CD4-positive, alpha-beta T cell treated with Interleukin-17A for 1 hour (primary cell): ENCODE measurements around the gene CCR7.
"Not testable (repeated sequence)": the region's sequence is repeated elsewhere in the genome, so short reads cannot be mapped to it uniquely, and the experiment has no call there.

Source experiments
- DNase-seq: peaks from one replicate; pipeline ENCODE4 v3.0.0-alpha.2; 2020

The CCR7 gene

DNA sequence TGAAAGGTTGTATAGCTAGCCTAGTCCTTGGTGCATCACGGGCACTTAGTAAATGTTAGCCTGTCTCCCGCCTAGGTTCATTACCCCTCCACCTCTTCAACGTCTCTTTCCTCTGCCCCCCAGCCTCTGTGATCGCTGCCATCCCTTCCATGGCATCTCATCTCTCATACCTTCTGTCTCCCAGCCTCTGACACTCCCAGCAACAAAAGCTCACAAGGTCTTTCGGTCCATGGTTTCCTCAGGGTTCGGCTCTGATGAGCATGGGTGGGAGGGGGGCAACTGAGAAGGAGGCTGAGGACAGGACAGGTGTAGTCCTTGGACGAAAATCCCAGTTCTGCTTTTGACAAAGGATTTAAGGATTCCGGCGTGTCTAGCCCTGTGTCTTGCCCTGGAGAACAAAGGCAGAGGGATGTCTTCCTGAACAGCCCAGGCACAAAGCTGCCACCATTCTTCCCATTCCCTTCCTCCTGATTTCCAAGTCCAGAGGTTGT lies 16.7 kb downstream of the CCR7 start:
- no peak for DNase-seq

DNA sequence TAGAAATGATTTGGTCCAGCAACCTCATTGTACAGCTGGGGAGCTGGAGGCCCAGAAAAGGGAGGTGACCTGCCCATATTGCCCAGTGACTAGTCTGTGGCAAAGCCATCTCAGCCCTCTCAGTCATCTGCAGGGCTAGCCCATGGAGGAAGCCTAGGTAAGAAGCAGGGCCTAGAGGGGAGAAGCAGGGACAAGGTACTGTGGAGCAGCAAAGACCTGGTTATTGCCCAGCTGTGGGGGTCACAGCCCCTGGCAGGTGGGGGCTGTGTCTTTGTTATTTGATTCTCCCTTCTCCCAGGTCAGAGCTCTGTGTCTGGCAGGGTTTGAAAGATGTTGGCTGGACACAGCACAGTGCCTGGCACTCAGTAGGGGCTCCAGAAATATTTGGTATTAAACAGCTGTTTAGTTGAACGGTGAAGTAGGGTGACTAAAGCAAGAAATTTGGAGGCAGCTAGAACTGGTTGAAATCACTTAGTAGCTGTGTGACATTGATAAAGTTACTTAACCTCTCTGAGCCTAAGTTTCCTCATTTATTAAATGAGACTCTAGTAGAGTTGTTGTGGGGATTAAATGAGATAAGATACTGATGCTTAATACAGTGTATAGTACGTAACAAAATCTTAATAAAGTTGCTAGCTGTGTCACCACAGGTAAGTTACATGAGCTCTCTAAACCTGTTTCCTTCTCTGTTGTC lies 17.3 kb downstream of the CCR7 start:
- DNase-seq: no peak

DNA sequence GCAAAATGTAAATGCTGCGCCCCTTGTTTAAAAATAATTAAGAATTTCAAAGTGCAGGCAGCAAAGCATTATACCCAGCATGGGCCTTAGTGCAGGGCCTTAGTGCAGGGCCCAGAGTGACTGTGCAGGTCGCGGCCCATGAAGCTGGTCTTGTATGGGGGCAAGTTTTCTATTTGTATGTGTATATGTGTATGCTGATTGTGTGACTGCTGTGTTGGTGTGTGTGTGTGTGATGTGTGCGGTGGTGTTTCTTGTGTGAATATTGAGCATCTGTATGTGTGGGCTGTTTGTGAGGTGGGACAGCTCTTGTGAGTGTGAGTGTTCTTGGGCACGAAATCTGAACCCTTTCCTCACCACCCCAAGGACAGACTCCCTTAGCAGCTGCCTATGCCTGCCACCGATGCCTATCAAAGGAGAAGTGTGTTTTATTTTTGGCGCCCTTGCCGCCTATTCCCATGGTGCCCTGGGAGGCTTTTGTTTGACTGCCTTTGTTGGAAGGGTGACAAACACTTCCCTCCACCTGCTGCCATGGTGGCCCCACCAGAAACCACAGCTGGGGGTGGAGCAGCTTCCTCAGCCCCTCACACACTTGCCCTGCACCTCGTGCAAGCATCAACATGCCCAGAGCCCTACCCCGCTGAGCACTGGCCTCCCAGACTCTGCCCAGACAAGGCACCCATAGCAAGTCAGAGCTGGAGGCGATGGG lies 18.0 kb downstream of the CCR7 start:
- peak; percentile 72 for DNase-seq

DNA sequence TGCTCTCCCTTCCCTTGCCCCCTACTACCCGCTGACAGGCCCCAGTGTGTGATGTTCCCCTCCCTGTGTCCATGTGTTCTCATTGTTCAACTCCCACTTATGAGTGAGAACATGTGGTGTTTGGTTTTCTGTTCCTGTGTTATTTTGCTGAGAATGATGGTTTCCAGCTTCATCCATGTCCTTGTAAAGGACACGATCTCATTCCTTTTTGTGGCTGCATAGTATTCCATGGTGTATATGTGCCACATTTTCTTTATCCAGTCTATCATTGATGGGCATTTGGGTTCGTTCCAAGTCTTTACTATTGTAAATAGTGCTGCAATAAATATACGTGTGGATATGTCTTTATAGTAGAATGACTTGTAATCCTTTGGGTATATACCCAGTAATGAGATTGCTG lies 18.8 kb downstream of the CCR7 start:
- DNase-seq: not testable (repeated sequence)

DNA sequence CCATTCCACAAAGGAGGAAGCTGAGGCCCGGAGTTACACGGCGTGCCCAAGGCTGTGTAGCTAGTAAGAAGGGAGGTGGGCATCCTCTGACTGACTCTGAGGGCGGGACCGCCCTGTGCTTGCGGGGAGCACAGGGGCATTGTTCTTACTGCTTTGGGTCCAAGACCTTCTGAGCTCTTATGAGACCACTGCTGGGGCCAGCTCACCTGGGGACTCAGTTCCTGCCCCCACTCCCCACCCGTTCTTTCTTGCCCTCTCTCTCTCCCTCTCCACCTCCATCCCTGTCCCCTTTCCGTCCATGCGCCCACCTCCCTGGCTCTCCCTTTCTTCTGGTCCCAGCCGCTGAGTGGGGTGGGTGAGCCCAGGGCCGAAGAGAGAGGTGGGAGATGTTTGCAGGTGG lies 19.6 kb downstream of the CCR7 start:
- no peak for DNase-seq

DNA sequence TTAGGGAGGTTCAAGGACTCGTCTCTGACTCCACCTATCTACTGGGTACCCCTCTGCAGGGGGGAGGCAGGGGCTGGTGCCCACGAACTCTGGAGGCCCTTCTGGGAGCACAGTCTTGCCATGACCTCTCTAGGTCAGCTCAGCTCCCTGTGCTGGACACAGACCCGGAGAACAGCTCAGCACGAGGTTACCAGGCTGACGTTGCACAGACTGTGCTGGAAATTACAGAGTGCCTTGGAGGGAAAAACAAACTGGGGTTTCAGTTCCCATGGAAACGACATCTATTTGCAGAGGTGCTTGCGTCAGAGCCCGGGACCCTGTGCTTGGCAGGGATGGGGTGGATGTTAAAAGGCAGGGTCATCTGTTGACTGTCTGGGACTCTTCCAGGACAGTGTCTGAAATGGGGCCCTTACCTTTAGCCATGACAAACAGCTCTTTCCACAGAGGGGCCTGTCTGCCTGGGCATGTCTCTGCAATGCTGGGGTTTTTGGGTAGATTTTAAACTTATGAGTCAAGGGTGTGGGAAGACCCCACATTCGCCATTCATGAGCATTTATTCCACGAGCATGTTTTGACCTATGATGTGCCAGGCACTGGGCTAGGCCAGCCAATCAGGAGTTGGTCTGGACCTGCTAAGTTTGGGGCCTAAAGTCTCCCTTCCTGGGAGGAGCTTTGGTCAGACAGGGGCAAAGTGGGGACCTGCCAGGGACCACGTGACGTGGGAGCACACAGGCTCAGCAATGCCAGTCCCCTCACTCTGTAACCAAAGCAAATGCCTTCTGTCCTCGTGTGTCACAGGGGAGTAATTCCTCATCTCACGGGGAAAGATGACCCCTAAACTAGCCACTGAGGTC lies 22.5 kb downstream of the CCR7 start:
- peak; percentile 66 for DNase-seq

DNA sequence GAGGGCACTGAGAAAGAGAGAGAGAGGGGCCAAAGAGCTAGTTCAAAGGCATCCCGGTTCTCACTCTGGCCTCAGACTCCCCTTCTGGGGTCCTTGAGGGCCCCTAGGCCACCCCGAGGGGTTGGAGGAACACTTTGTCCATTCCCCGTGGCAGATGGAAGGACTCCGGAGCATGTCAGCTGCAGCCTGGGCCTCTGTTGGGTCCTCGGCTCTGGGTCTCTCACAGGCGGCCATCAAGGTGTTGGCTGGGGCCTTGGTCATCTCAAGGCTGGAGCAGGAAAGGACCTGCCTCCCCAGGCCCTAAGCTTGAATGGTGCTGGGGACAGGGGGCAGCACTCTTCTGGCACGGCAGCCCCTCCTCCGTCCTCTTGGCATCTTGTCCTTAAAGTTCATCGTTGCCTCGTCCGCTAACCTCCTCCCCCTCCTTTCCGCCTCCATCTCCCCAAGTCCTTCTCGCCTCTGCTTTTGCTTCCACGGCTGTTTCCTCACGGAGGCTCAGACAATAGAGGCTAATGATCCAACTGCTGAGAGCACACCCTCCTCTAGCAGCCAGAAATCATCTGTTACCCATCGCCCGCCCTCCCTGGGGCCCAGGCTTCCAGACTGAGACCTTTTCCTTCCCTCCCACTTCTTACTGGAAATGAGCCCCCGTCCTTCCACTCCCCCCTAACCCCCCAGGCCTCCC lies 23.3 kb downstream of the CCR7 start:
- no peak for DNase-seq

DNA sequence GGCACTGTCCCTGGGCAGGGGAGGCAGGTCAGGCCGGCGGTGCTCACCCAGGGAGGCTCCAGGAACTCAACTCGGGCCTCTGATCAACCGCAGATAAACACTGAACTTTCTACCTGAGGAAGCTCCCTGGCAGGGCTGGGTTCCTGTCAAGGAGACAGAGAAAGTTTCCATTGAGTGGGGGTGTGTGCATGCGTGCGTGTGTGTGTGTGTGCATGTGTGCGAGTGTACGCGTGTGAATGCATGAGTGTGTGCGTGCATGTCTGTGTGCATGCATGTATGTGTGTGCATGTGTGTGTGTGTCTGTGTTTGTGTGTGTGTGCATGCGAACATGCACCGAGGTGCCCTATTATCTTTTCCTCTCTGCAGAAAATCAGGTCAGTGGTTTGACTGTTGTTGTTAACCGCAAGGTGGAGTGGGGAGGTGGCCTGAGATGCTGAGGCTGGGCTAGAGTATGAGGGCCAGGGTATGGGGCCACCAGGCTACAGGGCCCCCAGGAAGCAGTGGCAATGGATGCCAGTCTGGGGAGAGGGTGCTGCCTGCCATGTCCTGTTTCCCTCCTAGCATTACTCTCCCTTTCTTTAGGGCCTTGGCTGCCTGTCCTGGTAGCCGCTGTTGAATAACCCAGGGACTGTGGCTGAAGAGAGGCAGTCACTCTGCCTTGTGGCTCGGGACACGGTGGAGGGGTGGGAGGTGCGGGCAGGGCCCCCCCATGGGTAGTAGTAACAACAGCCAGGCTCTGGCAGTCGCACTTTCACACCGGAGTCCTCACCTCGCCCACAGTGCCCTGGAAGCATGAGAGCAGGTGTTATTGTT lies 24.0 kb downstream of the CCR7 start:
- peak; percentile 85 for DNase-seq

DNA sequence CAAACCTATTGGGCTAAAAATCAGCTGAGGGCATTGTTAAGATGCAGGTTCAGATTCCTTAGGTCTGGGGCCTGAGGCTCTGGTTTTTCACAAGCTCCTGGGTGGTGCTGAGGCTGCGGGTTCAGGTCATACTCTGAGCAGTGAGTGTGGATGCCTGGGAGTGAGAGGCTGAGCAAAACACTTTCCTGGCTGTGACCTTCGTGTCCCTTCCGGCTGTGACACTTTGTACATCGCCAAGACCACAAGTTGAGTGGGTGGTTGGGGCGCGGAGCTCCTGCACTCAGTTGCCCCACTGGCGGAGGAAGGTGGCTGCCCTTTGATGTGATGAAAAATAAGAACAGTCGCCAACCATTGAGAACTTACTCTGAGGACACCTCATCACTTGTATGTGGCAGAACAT lies 24.8 kb downstream of the CCR7 start:
- DNase-seq: peak; percentile 71

DNA sequence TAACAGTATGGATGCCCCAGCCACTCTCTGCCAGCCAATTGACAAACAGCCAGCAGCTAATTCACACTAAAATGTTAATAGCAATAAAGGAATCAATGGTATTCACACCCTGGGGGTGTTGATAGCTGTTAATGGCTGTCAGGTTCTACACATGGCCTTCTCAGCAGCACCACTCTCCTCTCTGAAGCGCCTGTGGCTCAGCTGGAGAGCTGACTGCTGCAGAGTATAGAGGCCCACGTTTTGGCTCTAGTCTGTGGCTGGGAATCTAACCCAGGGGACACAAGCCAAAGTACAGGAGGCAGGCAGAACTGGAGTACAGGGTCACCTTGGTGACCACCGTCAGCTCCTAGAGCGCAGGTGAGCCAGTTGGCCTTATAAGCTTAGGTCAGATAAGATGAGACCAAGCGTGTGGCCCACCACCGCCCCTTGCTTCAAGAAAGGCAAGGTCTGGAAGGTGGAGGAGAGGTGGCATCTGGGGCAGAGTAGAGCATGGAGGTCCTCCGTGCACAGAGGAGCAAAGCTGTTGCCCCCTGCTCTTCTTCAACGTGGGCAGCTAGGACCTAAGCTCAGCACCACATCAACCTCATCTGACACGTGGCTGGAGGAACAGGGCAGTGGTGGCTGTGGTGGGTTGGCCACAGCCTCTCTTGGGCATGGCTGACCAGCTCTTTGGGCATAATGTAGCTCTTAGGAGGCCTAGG lies 25.4 kb downstream of the CCR7 start:
- DNase-seq: no peak

DNA sequence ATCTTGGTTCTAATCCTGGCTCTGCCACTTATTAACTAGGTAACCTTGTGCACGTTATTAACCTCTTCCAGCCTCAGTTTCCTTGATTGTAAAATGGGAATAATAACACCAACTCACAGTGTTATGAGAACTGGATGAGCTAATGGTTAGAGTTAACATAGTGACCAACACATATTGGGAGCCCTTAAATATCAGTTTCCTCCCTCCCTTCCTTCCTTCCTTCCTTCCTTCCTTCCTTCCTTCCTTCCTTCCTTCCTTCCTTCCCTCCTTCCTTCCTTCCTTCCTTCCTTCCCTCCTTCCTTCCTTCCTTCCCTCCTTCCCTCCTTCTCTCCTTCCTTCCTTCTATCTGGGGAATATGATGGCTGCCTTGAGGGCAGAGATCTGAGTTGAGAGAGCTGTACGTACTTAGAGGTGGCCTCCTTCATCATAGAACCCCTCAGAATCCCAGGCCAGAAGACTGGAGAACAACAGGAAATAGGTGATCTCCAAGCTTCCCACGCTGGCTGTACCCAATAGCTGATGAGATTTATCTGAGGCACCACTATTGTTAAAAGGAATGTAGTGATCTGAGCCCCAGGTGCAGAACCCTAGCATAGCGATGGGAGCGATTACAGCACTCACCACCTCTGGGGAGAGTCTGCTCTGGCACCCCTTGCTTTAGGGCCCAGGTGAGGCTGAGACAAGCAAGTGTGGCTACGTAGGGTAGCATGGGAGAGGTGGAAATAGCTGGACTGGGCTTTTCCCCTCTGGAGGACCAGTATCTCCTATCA lies 26.2 kb downstream of the CCR7 start:
- no peak for DNase-seq

DNA sequence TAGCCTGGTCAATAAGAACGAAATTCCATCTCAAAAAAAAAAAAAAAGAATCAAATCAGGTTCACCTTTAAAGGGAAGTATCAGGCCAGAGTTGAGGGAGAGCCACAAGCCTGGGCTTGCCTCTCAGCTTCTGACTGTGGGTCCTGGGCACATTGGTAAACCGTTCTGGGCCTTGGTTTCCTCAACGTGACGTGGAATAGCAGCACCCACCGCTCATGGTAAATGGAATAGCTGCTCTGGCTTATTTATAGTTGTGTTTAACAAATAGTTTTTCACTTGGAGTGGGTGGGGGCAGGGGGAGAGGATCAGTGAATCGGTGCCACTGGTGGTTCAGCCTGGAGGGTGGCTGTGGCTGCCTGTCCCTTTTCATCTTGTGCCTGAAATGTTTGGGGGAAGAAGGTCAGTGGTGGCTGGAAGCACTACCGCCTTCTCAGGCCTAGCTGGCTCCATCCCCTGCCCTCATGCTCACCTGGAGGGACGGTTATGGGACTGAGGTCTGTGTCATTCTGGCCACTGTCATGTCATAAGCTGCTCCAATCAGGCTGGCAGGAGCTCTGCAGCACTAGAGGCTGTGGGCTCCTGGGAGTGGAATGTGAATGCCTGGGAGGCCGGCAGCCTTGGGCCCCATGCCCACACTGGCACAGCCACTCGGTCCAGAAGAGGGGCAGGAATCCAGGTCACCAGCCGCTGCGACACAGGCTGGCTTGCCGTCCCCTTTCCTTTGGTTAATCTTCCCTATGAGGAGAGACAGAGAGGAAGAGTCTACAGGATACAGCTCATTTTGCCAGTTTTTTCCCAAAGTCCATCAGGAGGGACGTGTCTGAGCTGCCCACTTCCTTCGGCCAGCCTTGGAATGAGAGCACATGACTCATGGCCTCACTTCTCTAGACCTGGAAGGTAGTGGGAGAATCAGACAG lies 27.0 kb downstream of the CCR7 start:
- DNase-seq: no peak

DNA sequence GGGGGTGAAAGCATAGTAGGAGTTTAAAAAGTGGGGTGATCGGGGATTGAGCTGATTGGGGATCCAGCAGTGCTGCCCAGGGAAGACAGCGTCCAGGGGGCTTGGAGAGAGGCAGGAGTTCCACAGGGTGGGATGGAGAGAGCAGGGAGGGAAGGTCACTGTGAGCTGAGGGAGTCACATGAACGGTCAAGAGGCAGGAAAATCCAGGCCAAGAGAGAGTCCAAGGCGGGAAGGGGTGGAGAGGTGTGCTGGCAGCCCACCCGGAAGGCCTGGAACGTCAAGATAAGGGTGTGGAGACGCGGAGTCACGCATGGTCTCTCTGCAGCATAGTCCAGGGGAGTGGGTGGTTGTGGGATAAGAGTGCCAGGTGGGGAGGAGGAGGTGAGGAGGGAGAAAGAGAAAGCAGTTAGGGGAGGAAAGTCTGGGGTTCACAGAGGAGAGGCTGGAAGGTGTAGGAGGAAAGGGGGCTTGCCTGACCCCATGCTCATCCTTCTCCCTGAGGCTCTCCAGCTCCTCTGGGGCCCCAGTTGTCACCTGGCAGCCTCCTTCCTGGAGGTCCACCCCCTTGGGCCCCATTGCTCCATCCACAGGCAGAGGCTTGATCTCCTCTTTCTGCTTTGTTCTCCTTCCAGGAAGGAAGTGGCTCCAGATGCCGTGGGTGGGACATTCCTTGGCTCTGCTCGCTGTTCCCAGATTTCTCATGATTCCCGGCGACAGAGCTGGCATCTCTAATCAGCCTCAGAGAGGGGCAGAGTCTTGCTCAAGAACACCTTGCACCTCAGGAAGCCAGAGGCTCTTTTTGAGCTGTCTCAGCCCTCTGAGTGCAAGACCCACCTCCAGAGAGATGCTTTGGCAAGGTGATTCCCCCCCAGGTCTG lies 28.7 kb downstream of the CCR7 start:
- no peak for DNase-seq

DNA sequence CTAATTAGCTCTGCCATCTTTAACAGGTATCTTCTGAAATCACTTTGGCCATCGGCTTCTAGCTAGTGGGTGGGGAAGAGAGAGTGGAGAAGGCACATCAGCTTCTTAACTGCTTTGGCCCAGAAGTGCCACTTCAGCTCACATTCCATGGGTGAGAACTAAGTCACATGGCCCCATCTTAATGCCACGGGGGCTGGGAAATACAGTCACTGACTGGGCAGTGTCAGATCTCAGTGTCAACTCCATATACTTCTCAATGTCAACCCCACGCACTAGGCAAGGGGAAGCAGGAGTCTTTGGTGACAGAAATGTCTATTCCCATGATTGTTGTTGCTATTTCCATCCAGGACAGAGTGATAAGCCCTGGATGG lies 29.4 kb downstream of the CCR7 start:
- no peak for DNase-seq

DNA sequence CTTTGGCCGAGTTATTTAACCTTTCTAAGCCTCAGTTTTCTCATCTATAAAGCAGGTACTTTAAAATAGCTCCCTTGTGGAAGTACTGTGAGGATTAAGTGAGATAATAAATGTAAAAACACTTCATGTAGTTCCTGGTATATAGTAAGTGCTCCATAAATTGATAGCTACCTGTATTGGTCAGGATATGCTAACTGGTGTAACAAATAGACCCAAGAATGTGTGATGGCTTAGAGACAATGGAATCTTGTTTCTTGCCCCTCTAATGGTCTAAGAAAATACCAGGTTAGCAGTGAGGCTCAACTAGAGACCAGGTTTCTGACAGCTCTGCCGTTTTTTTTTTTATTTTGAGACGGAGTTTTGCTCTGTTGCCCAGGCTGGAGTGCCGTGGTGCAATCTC lies 29.8 kb downstream of the CCR7 start:
- DNase-seq: no peak

DNA sequence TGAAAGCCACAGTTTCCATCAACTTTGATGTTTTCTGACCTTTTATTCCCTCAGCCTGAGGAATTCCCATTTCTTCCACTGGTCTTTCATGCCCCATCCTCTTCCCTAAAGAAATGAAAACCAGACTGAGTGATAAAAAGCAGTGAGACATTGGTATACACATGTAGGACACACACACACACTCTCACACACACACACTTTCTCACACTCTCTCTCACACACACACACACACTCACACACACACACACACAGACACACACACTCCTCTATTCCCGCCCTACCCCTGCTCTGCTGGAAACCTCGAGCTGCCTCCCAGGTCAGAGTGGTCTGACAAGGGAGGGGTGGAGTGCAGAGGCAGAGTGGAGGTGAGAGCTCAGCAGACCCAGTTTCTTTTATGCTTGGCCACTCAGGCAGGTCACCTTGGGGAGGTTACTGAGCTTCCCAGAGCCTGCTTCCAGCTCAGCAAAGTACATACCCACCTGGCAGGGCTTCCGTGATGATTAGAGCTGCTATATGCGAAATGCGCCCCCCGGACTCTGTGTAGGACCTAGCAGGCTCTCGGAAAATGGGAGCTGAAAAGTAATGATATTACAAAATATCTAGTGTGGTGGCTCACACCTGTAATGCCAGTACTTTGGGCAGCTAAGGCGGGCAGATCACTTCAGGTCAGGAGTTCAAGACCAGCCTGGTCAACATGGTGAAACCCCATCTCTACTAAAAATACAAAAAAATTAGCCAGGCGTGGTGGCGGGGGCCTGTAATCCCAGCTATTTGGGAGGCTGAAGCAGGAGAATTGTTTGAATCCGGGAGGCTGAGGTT lies 30.7 kb downstream of the CCR7 start:
- peak; percentile 35 for DNase-seq

DNA sequence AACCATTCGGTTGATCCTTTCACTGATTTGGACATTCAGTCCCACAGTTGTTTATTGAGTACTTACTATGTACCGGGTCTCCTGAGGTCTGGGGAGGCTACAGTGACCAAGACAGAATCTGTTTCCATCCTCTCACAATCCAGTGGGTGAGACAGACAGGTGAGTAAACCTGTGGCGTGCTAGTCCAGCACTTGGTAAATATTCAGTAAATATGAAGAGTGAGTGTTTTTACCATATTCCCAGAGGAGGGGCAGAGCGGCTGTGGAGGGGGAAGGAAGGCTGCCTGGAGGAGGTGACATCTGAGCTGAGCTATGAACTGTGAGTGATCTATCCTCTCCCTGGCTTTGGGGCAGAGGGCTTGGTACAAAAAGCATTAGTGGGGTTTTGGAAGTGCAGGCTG lies 31.4 kb downstream of the CCR7 start:
- DNase-seq: no peak
